H1 (cell line): ENCODE measurements around the gene UBE2F. TPM values are rescaled to one million over a fixed set of nuclear protein-coding genes. Genes with fewer than 3 reads are reported as not detected.

Source experiments
- CTCF ChIA-PET: fragments of 300-600 bp; sonication (Branson Sonifier 250); formaldehyde crosslinking; loops from one replicate; lab custom pipeline; 2021; ENCODE audit not compliant: partially characterized antibody; lab: Charles Lee
- POLR2A ChIA-PET: fragments of 300-600 bp; sonication (Branson Sonifier 250); formaldehyde crosslinking; loops from one replicate; lab custom pipeline; 2021; ENCODE audit warnings: inconsistent platforms; ENCODE audit not compliant: partially characterized antibody; lab: Charles Lee
- DNase-seq, 2 experiments: peaks; one replicate each; pipeline versions ENCODE4 v3.0.0 to v3.0.0-alpha.2; 2010 to 2022; ENCODE audit warnings: low spot score in 2 of 2, low read depth in 1 of 2, mixed read lengths in 1 of 2
- FAIRE-seq: peaks from 2 replicates; lab custom pipeline; 2011; peaks lifted over from hg19 to GRCh38; lab: Jason Lieb, UNC
- H2AFZ ChIP-seq: 2 replicates; pipeline ENCODE4 v1.8.1; 2012; ENCODE audit warnings: low read length, inconsistent platforms
- H2AK5ac ChIP-seq: 2 replicates; pipeline ENCODE4 v1.6.1; 2013; ENCODE audit warnings: low read depth, low read length
- H2BK120ac ChIP-seq: replicated peaks from 2 replicates; pipeline ENCODE3; 2013; ENCODE audit warnings: low read depth, low read length, inconsistent platforms
- H2BK12ac ChIP-seq: 2 replicates; pipeline ENCODE4 v1.6.1; 2013; ENCODE audit warnings: low read depth, low read length
- H2BK15ac ChIP-seq: 2 replicates; pipeline ENCODE4 v1.6.1; 2013; ENCODE audit warnings: low read length
- H2BK20ac ChIP-seq: 2 replicates; pipeline ENCODE4 v1.6.1; 2013; ENCODE audit warnings: low read length
- H2BK5ac ChIP-seq: 2 replicates; pipeline ENCODE4 v1.6.1; 2013; ENCODE audit warnings: low read depth, low read length
- H3K14ac ChIP-seq: 2 replicates; pipeline ENCODE4 v1.6.1; 2013; ENCODE audit warnings: inconsistent platforms; ENCODE audit not compliant: insufficient read length
- H3K18ac ChIP-seq: 2 replicates; pipeline ENCODE4 v1.6.1; 2013; ENCODE audit warnings: low read length; ENCODE audit errors: extremely low read depth
- H3K23ac ChIP-seq: 2 replicates; pipeline ENCODE4 v1.6.1; 2013; ENCODE audit warnings: inconsistent platforms; ENCODE audit not compliant: insufficient read length
- H3K23me2 ChIP-seq: 2 replicates; pipeline ENCODE4 v1.6.1; 2013; ENCODE audit warnings: low read depth, low read length
- H3K27ac ChIP-seq: 2 replicates; pipeline ENCODE4 v1.6.1; 2011; ENCODE audit warnings: low read depth, low read length, inconsistent platforms
- H3K27me3 ChIP-seq, 4 experiments: replicated peaks in 1 of 4; 1 replicate in 1 of 4; 2 replicates in 3 of 4; pipeline versions ENCODE4 v1.6.1 to v1.8.1; 2011 to 2013; ENCODE audit warnings: low read length in 3 of 4, mild to moderate bottlenecking in 3 of 4, inconsistent platforms in 2 of 4, mixed read lengths in 2 of 4, moderate library complexity in 1 of 4; ENCODE audit not compliant: control insufficient read depth in 3 of 4, insufficient read depth in 3 of 4; ENCODE audit errors: extremely low read depth in 1 of 4
- H3K36me3 ChIP-seq, 4 experiments: 2 replicates each; pipeline versions ENCODE4 v1.6.1 to v1.8.1; 2011 to 2013; ENCODE audit warnings: mild to moderate bottlenecking in 4 of 4, low read length in 3 of 4, moderate library complexity in 2 of 4, control low read depth in 1 of 4, inconsistent platforms in 1 of 4; ENCODE audit not compliant: insufficient read depth in 4 of 4, control insufficient read depth in 2 of 4
- H3K4ac ChIP-seq: replicated peaks from 2 replicates; pipeline ENCODE3; 2013; ENCODE audit warnings: low read length, low read depth, mixed read lengths, inconsistent platforms; ENCODE audit not compliant: insufficient read length
- H3K4me1 ChIP-seq, 4 experiments: replicated peaks in 1 of 4; 1 replicate in 1 of 4; 2 replicates in 3 of 4; pipeline versions ENCODE4 v1.6.1 to v1.8.1; 2011 to 2013; ENCODE audit warnings: low read length in 3 of 4, inconsistent platforms in 2 of 4, mixed read lengths in 1 of 4; ENCODE audit not compliant: insufficient read depth in 4 of 4, control insufficient read depth in 3 of 4
- H3K4me2 ChIP-seq, 2 experiments: 2 replicates each; pipeline versions ENCODE4 v1.6.1 to v1.8.1; 2011 to 2013; ENCODE audit warnings: low read depth in 2 of 2, low read length in 2 of 2, control low read depth in 1 of 2, inconsistent platforms in 1 of 2, mild to moderate bottlenecking in 1 of 2; ENCODE audit not compliant: insufficient read depth in 1 of 2
- H3K4me3 ChIP-seq, 4 experiments: fragments of 200-600, 300-600 bp in 1 of 4; sonication (generic), shearing (Covaris generic), sonication (Bioruptor Twin) in 1 of 4; 2 replicates each; pipeline versions ENCODE4 v1.5.1 to v1.8.1; 2011 to 2016; ENCODE audit warnings: low read length in 4 of 4, low read depth in 3 of 4, control low read depth in 2 of 4, inconsistent platforms in 2 of 4, mild to moderate bottlenecking in 2 of 4, mixed read lengths in 1 of 4, moderate library complexity in 1 of 4; ENCODE audit not compliant: insufficient read depth in 2 of 4; ENCODE audit errors: extremely low read depth in 1 of 4
- H3K56ac ChIP-seq: replicated peaks from 2 replicates; pipeline ENCODE3; 2013; ENCODE audit warnings: low read depth, mild to moderate bottlenecking, mixed read lengths, low read length, inconsistent platforms; ENCODE audit not compliant: insufficient read length
- H3K79me1 ChIP-seq: 2 replicates; pipeline ENCODE4 v1.6.1; 2013; ENCODE audit warnings: low read depth, low read length, control low read depth
- H3K79me2 ChIP-seq, 2 experiments: 2 replicates each; pipeline versions ENCODE4 v1.6.1 to v1.8.1; 2012 to 2013; ENCODE audit warnings: low read length in 2 of 2, mild to moderate bottlenecking in 2 of 2, inconsistent platforms in 1 of 2; ENCODE audit not compliant: insufficient read depth in 2 of 2, control insufficient read depth in 1 of 2
- H3K9ac ChIP-seq, 4 experiments: replicated peaks in 1 of 4; 1 replicate in 1 of 4; 2 replicates in 3 of 4; pipeline versions ENCODE4 v1.6.1 to v1.8.1; 2011 to 2013; ENCODE audit warnings: low read depth in 3 of 4, low read length in 3 of 4, control low read depth in 2 of 4, mild to moderate bottlenecking in 2 of 4, moderate library complexity in 2 of 4, inconsistent platforms in 1 of 4; ENCODE audit errors: extremely low read depth in 1 of 4
- H3K9me3 ChIP-seq, 2 experiments: 2 replicates each; pipeline versions ENCODE4 v1.6.1 to v1.8.1; 2012 to 2013; ENCODE audit warnings: mild to moderate bottlenecking in 2 of 2, moderate library complexity in 2 of 2, control low read depth in 1 of 2, inconsistent platforms in 1 of 2, low read depth in 1 of 2, low read length in 1 of 2, mixed read lengths in 1 of 2; ENCODE audit not compliant: insufficient read depth in 2 of 2
- H4K20me1 ChIP-seq, 2 experiments: replicated peaks in 1 of 2; 2 replicates each; pipeline versions ENCODE3 to v1.8.1; 2011 to 2013; ENCODE audit warnings: inconsistent platforms in 2 of 2, low read length in 2 of 2, mild to moderate bottlenecking in 1 of 2; ENCODE audit not compliant: insufficient read depth in 2 of 2, control insufficient read depth in 1 of 2
- H4K5ac ChIP-seq: 2 replicates; pipeline ENCODE4 v1.6.1; 2013; ENCODE audit warnings: low read length, low read depth, mixed read lengths, inconsistent platforms; ENCODE audit not compliant: insufficient read length
- H4K8ac ChIP-seq: 2 replicates; pipeline ENCODE4 v1.8.0; 2013; ENCODE audit warnings: mild to moderate bottlenecking, moderate library complexity, low read length, inconsistent platforms; ENCODE audit not compliant: insufficient read depth; ENCODE audit errors: extremely low read depth
- H4K91ac ChIP-seq: replicated peaks from 2 replicates; pipeline ENCODE3; 2013; ENCODE audit warnings: low read length, mixed read lengths, inconsistent platforms; ENCODE audit not compliant: insufficient read length
- GTF2F1 ChIP-seq: IDR thresholded peaks from 2 replicates; pipeline ENCODE4 v1.6.1; 2012; ENCODE audit warnings: low read depth, low read length, improper control_type of control experiment, borderline replicate concordance
- RFX5 ChIP-seq: IDR thresholded peaks from 2 replicates; pipeline ENCODE4 v1.6.1; 2011; ENCODE audit warnings: low read depth, low read length, improper control_type of control experiment, borderline replicate concordance
- WGBS, 2 experiments: shearing (Covaris generic) in 1 of 2; methylation state at CpG; one replicate each; pipeline versions ENCODE4 v1.1.6 to v1.1.7; 2013 to 2015; ENCODE audit warnings: low lambda C conversion rate in 2 of 2, mixed read lengths in 2 of 2, inconsistent platforms in 1 of 2, low coverage in 1 of 2, missing lambda C conversion rate in 1 of 2; ENCODE audit not compliant: insufficient replicate concordance in 2 of 2, insufficient coverage in 1 of 2, insufficient read length in 1 of 2; ENCODE audit errors: extremely low coverage in 1 of 2, missing lambda C conversion rate in 1 of 2; 5-methylcytosine and 5-hydroxymethylcytosine counted together
- polyA plus RNA-seq, 7 experiments: library from polyadenylated mRNA; depleted of rRNA in 3 of 7; stranded (reverse) in 5 of 7; unstranded in 2 of 7; fragments of >200 nt in 5 of 7; fragments of 200-250 nt in 2 of 7; gene quantifications; 1 replicate in 5 of 7; 2 replicates in 1 of 7; 4 replicates in 1 of 7; pipeline versions ENCODE4 v1.2.1 to v1.2.3, GENCODE V29; 2011 to 2013; ENCODE audit warnings: missing spikeins in 2 of 7, mixed read lengths in 2 of 7
- total RNA-seq: library from RNA; stranded (reverse); fragmentation: NEBNext Ultra II Directional; extraction: Animal tissue kit (Norgen Biotek cat#: 25700); gene quantifications from 2 replicates; pipeline ENCODE4 v1.2.1, GENCODE V29; 2021

Gene UBE2F
- total and polyA plus RNA-seq, 2 of the 8 experiments (the other 6 are each of a cell fraction or from before 2014, with no cell fraction given), result 43.3 to 59.8 TPM

DNA sequence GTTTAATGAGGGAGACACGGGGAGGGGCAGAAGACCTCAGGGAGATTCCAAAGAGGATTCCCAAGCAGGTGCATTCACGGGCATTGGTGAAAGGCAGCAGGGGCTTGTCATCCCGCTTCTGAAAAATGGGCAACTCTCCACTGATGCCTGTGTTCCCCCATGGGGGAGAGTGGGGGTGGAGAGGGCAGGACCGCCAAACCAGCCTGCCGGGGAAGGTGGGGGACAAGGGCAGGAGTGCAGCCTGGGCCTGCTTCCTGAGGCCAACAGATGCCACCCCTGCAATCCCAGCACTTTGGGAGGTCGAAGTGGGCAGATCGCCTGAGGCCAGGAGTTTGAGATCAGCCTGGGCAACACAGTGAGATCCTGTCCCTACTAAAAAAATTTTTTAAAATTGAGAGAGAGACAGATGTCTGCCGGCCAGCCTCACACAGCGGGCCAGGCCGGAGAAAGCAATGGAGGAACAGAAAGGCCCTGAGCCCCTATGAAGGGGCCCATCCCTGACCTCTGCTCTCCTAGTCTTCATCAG is 44.8 kb upstream of the UBE2F start:
- 91% methylated on average over 10 of the region's 10 CpGs; no CpG with 5 or more reads in 1 of the 2 experiments for WGBS, 2 experiments
- H2BK5ac ChIP-seq, result no peak overlapping the region
- no peak overlapping the region for H2AK5ac ChIP-seq
- H2BK120ac ChIP-seq, result no peak overlapping the region
- H3K4me3 ChIP-seq, result no peak overlapping the region
- TF ChIP-seq GTF2F1 (no peak), RFX5 (no peak)
- TF ChIP-seq, all 59 proteins: peak for 0
- H3K4ac ChIP-seq, result no peak overlapping the region
- FAIRE-seq (no peak), DNase-seq (no peak)
- H3K27ac ChIP-seq, result no peak overlapping the region
- no peaks in the 10 kb centered on the region for H3K36me3 ChIP-seq
- H2BK15ac ChIP-seq, result no peak overlapping the region
- H4K8ac ChIP-seq, result no peak overlapping the region
- H4K5ac ChIP-seq, result no peak overlapping the region
- H2BK20ac ChIP-seq, result no peak overlapping the region
- H3K23ac ChIP-seq, result no peak overlapping the region
- no peak overlapping the region for H3K14ac ChIP-seq
- H3K23me2 ChIP-seq, result no peaks in the 10 kb centered on the region
- no peak overlapping the region for H2AFZ ChIP-seq
- H3K4me1 ChIP-seq, result peaks cover 0 to 6% (median 4%) of the 10 kb centered on the region in 4 experiments; a peak in 5 of 7 replicates
- H3K18ac ChIP-seq, result no peak overlapping the region
- H4K91ac ChIP-seq, result no peak overlapping the region
- H4K20me1 ChIP-seq, result peaks cover 0 to 3% of the 10 kb centered on the region in 2 experiments
- CTCF ChIA-PET, result interaction anchor here (0.7 to 2.1 kb wide), 9 partner anchors 10 to 233 kb away, joined by 3 to 12 read pairs (median 4); no protein-coding TSS in a partner anchor
- POLR2A ChIA-PET, result interaction anchor here (1.1 kb wide), 1 partner anchor 180 kb away, joined by 3 read pairs; no protein-coding TSS in a partner anchor
- no peak overlapping the region for H3K4me2 ChIP-seq
- H3K79me1 ChIP-seq, result no peaks in the 10 kb centered on the region
- no peak overlapping the region for H3K56ac ChIP-seq
- no peaks in the 10 kb centered on the region; a peak in 2 of 7 replicates for H3K27me3 ChIP-seq
- no peak overlapping the region for H2BK12ac ChIP-seq
- H3K79me2 ChIP-seq, result no peaks in the 10 kb centered on the region
- H3K9me3 ChIP-seq, result no peaks in the 10 kb centered on the region
- H3K9ac ChIP-seq, result no peak overlapping the region
